Measurements from ENCODE around the gene KIF22. TPM values are rescaled to one million over a fixed set of nuclear protein-coding genes. Genes with fewer than 3 reads are reported as not detected.

The KIF22 gene
- total and polyA plus RNA-seq, 9 of the 15 experiments (the other 6 are each of a cell fraction or from before 2014, with no cell fraction given): 8.7 to 232 (median 131) TPM

GRCh38 chr16:29807426-29808218 is 17.1 kb downstream of the KIF22 start (continued):
- TF ChIP-seq ZNF12 (CRISPR knock-in tag; IDR thresholded peaks at IDR 0.05): peak; percentile 21; the same call in 1 of the 2 replicates
- TF ChIP-seq, protein P1, sequence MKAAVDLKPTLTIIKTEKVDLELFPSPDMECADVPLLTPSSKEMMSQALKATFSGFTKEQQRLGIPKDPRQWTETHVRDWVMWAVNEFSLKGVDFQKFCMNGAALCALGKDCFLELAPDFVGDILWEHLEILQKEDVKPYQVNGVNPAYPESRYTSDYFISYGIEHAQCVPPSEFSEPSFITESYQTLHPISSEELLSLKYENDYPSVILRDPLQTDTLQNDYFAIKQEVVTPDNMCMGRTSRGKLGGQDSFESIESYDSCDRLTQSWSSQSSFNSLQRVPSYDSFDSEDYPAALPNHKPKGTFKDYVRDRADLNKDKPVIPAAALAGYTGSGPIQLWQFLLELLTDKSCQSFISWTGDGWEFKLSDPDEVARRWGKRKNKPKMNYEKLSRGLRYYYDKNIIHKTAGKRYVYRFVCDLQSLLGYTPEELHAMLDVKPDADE (conservative IDR thresholded peaks at IDR 0.05; ENCODE audit: control insufficient read depth, low read depth, low read length): peak; percentile 55
- TF ChIP-seq, protein P2, sequence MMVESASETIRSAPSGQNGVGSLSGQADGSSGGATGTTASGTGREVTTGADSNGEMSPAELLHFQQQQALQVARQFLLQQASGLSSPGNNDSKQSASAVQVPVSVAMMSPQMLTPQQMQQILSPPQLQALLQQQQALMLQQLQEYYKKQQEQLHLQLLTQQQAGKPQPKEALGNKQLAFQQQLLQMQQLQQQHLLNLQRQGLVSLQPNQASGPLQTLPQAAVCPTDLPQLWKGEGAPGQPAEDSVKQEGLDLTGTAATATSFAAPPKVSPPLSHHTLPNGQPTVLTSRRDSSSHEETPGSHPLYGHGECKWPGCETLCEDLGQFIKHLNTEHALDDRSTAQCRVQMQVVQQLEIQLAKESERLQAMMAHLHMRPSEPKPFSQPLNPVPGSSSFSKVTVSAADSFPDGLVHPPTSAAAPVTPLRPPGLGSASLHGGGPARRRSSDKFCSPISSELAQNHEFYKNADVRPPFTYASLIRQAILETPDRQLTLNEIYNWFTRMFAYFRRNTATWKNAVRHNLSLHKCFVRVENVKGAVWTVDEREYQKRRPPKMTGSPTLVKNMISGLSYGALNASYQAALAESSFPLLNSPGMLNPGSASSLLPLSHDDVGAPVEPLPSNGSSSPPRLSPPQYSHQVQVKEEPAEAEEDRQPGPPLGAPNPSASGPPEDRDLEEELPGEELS (CRISPR knock-in tag; IDR thresholded peaks at IDR 0.05; ENCODE audit: borderline replicate concordance): peak; percentile 82
- TF ChIP-seq YBX1 (IDR thresholded peaks at IDR 0.05): no peak
- TF ChIP-seq, protein P3, sequence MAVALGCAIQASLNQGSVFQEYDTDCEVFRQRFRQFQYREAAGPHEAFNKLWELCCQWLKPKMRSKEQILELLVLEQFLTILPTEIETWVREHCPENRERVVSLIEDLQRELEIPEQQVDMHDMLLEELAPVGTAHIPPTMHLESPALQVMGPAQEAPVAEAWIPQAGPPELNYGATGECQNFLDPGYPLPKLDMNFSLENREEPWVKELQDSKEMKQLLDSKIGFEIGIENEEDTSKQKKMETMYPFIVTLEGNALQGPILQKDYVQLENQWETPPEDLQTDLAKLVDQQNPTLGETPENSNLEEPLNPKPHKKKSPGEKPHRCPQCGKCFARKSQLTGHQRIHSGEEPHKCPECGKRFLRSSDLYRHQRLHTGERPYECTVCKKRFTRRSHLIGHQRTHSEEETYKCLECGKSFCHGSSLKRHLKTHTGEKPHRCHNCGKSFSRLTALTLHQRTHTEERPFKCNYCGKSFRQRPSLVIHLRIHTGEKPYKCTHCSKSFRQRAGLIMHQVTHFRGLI (CRISPR knock-in tag; IDR thresholded peaks at IDR 0.05): no peak
- TF ChIP-seq DPF2 (IDR thresholded peaks at IDR 0.05): peak; percentile 29; the same call in 1 of the 2 replicates
- TF ChIP-seq UBTF (IDR thresholded peaks at IDR 0.05; ENCODE audit: borderline replicate concordance in 1 of 2, low read depth in 2 of 2, low read length in 2 of 2): peak; percentile 89 to 96; a peak in 3 of 4 replicates
- TF ChIP-seq MLX (CRISPR knock-in tag; conservative IDR thresholded peaks at IDR 0.05): peak in 1 of 2 experiments; percentile 94; a peak in 2 of 4 replicates
- no peak for TF ChIP-seq SNRNP70 (optimal IDR thresholded peaks at IDR 0.05; ENCODE audit: low read depth, low read length)
- TF ChIP-seq NR2F6 (CRISPR knock-in tag; IDR thresholded peaks at IDR 0.05): no peak
- TF ChIP-seq, protein P4, sequence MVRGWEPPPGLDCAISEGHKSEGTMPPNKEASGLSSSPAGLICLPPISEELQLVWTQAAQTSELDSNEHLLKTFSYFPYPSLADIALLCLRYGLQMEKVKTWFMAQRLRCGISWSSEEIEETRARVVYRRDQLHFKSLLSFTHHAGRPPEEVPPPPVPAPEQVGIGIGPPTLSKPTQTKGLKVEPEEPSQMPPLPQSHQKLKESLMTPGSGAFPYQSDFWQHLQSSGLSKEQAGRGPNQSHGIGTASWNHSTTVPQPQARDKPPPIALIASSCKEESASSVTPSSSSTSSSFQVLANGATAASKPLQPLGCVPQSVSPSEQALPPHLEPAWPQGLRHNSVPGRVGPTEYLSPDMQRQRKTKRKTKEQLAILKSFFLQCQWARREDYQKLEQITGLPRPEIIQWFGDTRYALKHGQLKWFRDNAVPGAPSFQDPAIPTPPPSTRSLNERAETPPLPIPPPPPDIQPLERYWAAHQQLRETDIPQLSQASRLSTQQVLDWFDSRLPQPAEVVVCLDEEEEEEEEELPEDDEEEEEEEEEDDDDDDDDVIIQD (CRISPR knock-in tag; IDR thresholded peaks at IDR 0.05): no peak; the same call in 1 of the 2 replicates
- TF ChIP-seq, protein P5, sequence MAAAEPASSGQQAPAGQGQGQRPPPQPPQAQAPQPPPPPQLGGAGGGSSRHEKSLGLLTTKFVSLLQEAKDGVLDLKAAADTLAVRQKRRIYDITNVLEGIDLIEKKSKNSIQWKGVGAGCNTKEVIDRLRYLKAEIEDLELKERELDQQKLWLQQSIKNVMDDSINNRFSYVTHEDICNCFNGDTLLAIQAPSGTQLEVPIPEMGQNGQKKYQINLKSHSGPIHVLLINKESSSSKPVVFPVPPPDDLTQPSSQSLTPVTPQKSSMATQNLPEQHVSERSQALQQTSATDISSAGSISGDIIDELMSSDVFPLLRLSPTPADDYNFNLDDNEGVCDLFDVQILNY (CRISPR knock-in tag; IDR thresholded peaks at IDR 0.05): peak; percentile 73; the same call in 1 of the 2 replicates
- peak; percentile 22; the same call in 1 of the 2 replicates for TF ChIP-seq MTA1 (IDR thresholded peaks at IDR 0.05; ENCODE audit: borderline replicate concordance)

Measured in K562 (cell line).